K562 (cell line): ENCODE results near the gene DIMT1. TPM values are rescaled to one million over a fixed set of nuclear protein-coding genes. Genes with fewer than 3 reads are reported as not detected.

Experiments
- ARNT ChIP-seq, 2 experiments: fragments of 450-650 bp; IDR thresholded peaks; 2 replicates each; pipeline ENCODE4 v1.6.1; 2016; ENCODE audit warnings: mild to moderate bottlenecking in 1 of 2
- BDP1 ChIP-seq: IDR thresholded peaks from 3 replicates; pipeline ENCODE4 v1.6.1; 2011; ENCODE audit not compliant: insufficient read length, insufficient read depth
- CBX3 ChIP-seq, 2 experiments: IDR thresholded peaks; 1 replicate in 1 of 2; 2 replicates in 1 of 2; pipeline ENCODE4 v1.6.1; 2012; ENCODE audit warnings: inconsistent platforms in 2 of 2, low read length in 2 of 2, borderline replicate concordance in 1 of 2, control low read depth in 1 of 2
- ELF1 ChIP-seq: fragments of 200-800 bp; sonication (Bioruptor generic); IDR thresholded peaks from 2 replicates; pipeline ENCODE4 v1.6.1; 2016; ENCODE audit warnings: missing genetic modification characterization, missing compliant biosample characterization
- EP400 ChIP-seq: fragments of 450-650 bp; IDR thresholded peaks from 2 replicates; pipeline ENCODE4 v1.6.1; 2017; ENCODE audit warnings: antibody characterized with exemption, mild to moderate bottlenecking, moderate library complexity
- FOSL1 ChIP-seq: fragments of 200-800 bp; sonication (Bioruptor generic); conservative IDR thresholded peaks from 2 replicates; pipeline ENCODE4 v1.6.1; 2016; ENCODE audit warnings: missing genetic modification characterization, missing compliant biosample characterization
- FOXO4 ChIP-seq: fragments of 450-650 bp; formaldehyde crosslinking; IDR thresholded peaks from 2 replicates; pipeline ENCODE4 v1.4.0; 2020; ENCODE audit warnings: mild to moderate bottlenecking, moderate library complexity
- JUN ChIP-seq, 2 experiments: sonication (generic) in 1 of 2; formaldehyde crosslinking in 1 of 2; IDR thresholded peaks; 2 replicates each; pipeline versions ENCODE4 v1.6.1 to v1.8.0; 2012 to 2022; ENCODE audit warnings: borderline replicate concordance in 2 of 2, mild to moderate bottlenecking in 2 of 2, improper control_type of control experiment in 1 of 2, low read depth in 1 of 2, low read length in 1 of 2, missing genetic modification reagents in 1 of 2
- KLF1 ChIP-seq: fragments of 450-650 bp; IDR thresholded peaks from 2 replicates; pipeline ENCODE4 v1.6.1; 2016; ENCODE audit warnings: missing genetic modification characterization, missing compliant biosample characterization
- MBD1 ChIP-seq: fragments of 250-450 bp; sonication (Bioruptor Pico); IDR thresholded peaks from 2 replicates; pipeline ENCODE4 v1.8.0; 2022; ENCODE audit warnings: inconsistent platforms
- MNT ChIP-seq, 2 experiments: fragments of 450-650 bp; conservative IDR thresholded peaks; 2 replicates each; pipeline ENCODE4 v1.6.1; 2017; ENCODE audit warnings: mild to moderate bottlenecking in 2 of 2, moderate library complexity in 2 of 2
- MTA1 ChIP-seq: fragments of 450-650 bp; IDR thresholded peaks from 2 replicates; pipeline ENCODE4 v1.6.1; 2017; ENCODE audit warnings: borderline replicate concordance
- NCOA1 ChIP-seq: fragments of 450-650 bp; IDR thresholded peaks from 2 replicates; pipeline ENCODE4 v1.6.1; 2016; ENCODE audit warnings: low read depth
- NONO ChIP-seq, 2 experiments: fragments of 200-400 bp in 1 of 2; fragments of 450-650 bp in 1 of 2; formaldehyde crosslinking in 1 of 2; IDR thresholded peaks; 2 replicates each; pipeline ENCODE4 v1.6.1; 2017; ENCODE audit warnings: low read depth in 2 of 2, mild to moderate bottlenecking in 2 of 2, moderate library complexity in 2 of 2, low read length in 1 of 2
- PKNOX1 ChIP-seq: fragments of 450-650 bp; IDR thresholded peaks from 2 replicates; pipeline ENCODE4 v1.6.1; 2016
- SIN3B ChIP-seq: fragments of 450-650 bp; IDR thresholded peaks from 2 replicates; pipeline ENCODE4 v1.6.1; 2017; ENCODE audit warnings: low read depth, mild to moderate bottlenecking, moderate library complexity
- SMARCC2 ChIP-seq: fragments of 450-650 bp; IDR thresholded peaks from 2 replicates; pipeline ENCODE4 v1.6.1; 2017; ENCODE audit warnings: antibody characterized with exemption, moderate library complexity, mild to moderate bottlenecking, low read depth
- STAT5A ChIP-seq: IDR thresholded peaks from 2 replicates; pipeline ENCODE4 v1.6.1; 2012; ENCODE audit warnings: low read length, inconsistent platforms, borderline replicate concordance
- TRIM24 ChIP-seq, 2 experiments: fragments of 450-650 bp; IDR thresholded peaks; 2 replicates each; pipeline ENCODE4 v1.6.1; 2016
- TRIM28 ChIP-seq: fragments of 450-650 bp; IDR thresholded peaks from 2 replicates; pipeline ENCODE4 v1.6.1; 2017
- VEZF1 ChIP-seq: fragments of 200-800 bp; sonication (Bioruptor generic); IDR thresholded peaks from 2 replicates; pipeline ENCODE4 v1.6.1; 2017; ENCODE audit warnings: missing genetic modification characterization, missing compliant biosample characterization
- ZBED1 ChIP-seq: IDR thresholded peaks from 2 replicates; pipeline ENCODE4 v1.6.1; 2014
- ZNF239 ChIP-seq: fragments of 250-450 bp; sonication (Bioruptor Pico); IDR thresholded peaks from 2 replicates; pipeline ENCODE4 v1.4.0; 2020; ENCODE audit warnings: mild to moderate bottlenecking
- polyA plus RNA-seq, 8 experiments: library from polyadenylated mRNA; depleted of rRNA in 4 of 8; stranded (reverse) in 5 of 8; unstranded in 3 of 8; fragments of >200 nt; fragmentation: Nextera tagmentation in 2 of 8; fragmentation: Illumina TruSeq in 1 of 8; extraction: Ambion mirVana in 2 of 8; extraction: Trizol in 1 of 8; gene quantifications; 2 replicates each; pipeline versions ENCODE4 v1.2.1 to v1.2.3, GENCODE V29; 2011 to 2014; ENCODE audit warnings: inconsistent platforms in 1 of 8, missing spikeins in 1 of 8
- total RNA-seq, 7 experiments: library from RNA; depleted of rRNA in 6 of 7; stranded (reverse); fragments of >200 nt in 6 of 7; fragmentation: Illumina TruSeq in 2 of 7; extraction: Trizol in 2 of 7; gene quantifications; 2 replicates each; pipeline versions ENCODE4 v1.2.1 to v1.2.3, GENCODE V29; 2011 to 2021; ENCODE audit warnings: low replicate concordance in 1 of 7

The DIMT1 gene
- total and polyA plus RNA-seq, 9 of the 15 experiments (the other 6 are each of a cell fraction or from before 2014, with no cell fraction given) = 28.9 to 85.3 (median 54.1) TPM

GRCh38 chr5:62421414-62421813 is 17.7 kb upstream of the DIMT1 start (continued):
- TF ChIP-seq MNT (conservative IDR thresholded peaks at IDR 0.05) (peak in 1 of 2 experiments; percentile 39; a peak in 1 of 4 replicates), NONO (IDR thresholded peaks at IDR 0.05; ENCODE audit: low read depth in 2 of 2, low read length in 1 of 2) (no peak), CBX3 (IDR thresholded peaks at IDR 0.05; ENCODE audit: borderline replicate concordance in 1 of 2, low read length in 2 of 2) (no peak), STAT5A (peak; percentile 63; the same call in 1 of the 2 replicates), ELF1 (tag) (no peak), JUN (IDR thresholded peaks at IDR 0.05; ENCODE audit: borderline replicate concordance, low read depth, low read length) (no peak), JUN (CRISPR knock-in tag; IDR thresholded peaks at IDR 0.05; ENCODE audit: borderline replicate concordance) (no peak), ZBED1 (no peak), ARNT (IDR thresholded peaks at IDR 0.05) (peak in 1 of 2 experiments; percentile 78; a peak in 1 of 4 replicates), FOSL1 (peak; percentile 52), TRIM24 (IDR thresholded peaks at IDR 0.05) (peak in 1 of 2 experiments; percentile 46; a peak in 1 of 4 replicates), SMARCC2 (peak; percentile 86), EP400 (peak; percentile 56), PKNOX1 (peak; percentile 32; the same call in 1 of the 2 replicates), KLF1 (tag) (no peak), MBD1 (no peak), NCOA1 (peak; percentile 49; the same call in 1 of the 2 replicates), SIN3B (no peak), TRIM28 (no peak), BDP1 (no peak), VEZF1 (CRISPR knock-in tag) (peak; percentile 32; the same call in 1 of the 2 replicates), ZNF239 (CRISPR knock-in tag) (no peak), MTA1 (no peak; the same call in 1 of the 2 replicates), FOXO4 (CRISPR knock-in tag) (no peak)
